CD4-positive, alpha-beta memory T cell (primary cell): ENCODE measurements around the gene LRP11. TPM values are rescaled to one million over a fixed set of nuclear protein-coding genes. Genes with fewer than 3 reads are reported as not detected.

Experiments used
- CTCF ChIA-PET: fragments of 350-600 bp; sonication (Branson Sonifier 250); formaldehyde crosslinking; loops from one replicate; lab custom pipeline; 2021; ENCODE audit warnings: inconsistent platforms; ENCODE audit not compliant: partially characterized antibody; lab: Charles Lee
- POLR2A ChIA-PET: fragments of 350-600 bp; sonication (Branson Sonifier 250); formaldehyde crosslinking; loops from one replicate; lab custom pipeline; 2021; ENCODE audit not compliant: partially characterized antibody; lab: Charles Lee
- DNase-seq, 5 donors: peaks; one replicate each; pipeline versions ENCODE4 v3.0.0 to v3.0.0-alpha.2; 2020 to 2022; ENCODE audit warnings: mixed read lengths in 1 of 5
- H3K27ac ChIP-seq: one replicate; pipeline ENCODE4 v1.7.0; 2013; ENCODE audit warnings: low read depth, low read length
- H3K27me3 ChIP-seq: 2 replicates; pipeline ENCODE4 v1.7.0; 2013; ENCODE audit warnings: mild to moderate bottlenecking, low read length, moderate library complexity; ENCODE audit not compliant: insufficient read depth
- H3K36me3 ChIP-seq: 2 replicates; pipeline ENCODE4 v1.7.0; 2013; ENCODE audit warnings: mild to moderate bottlenecking, low read length, moderate library complexity; ENCODE audit not compliant: insufficient read depth
- H3K4me1 ChIP-seq: 2 replicates; pipeline ENCODE4 v1.7.0; 2013; ENCODE audit warnings: mild to moderate bottlenecking, low read length, moderate library complexity; ENCODE audit not compliant: insufficient read depth
- H3K4me3 ChIP-seq, 2 donors: one replicate each; pipeline ENCODE4 v1.7.0; 2013; ENCODE audit warnings: low read length in 2 of 2, mild to moderate bottlenecking in 1 of 2
- H3K9me3 ChIP-seq, 2 donors: one replicate each; pipeline ENCODE4 v1.7.0; 2013; ENCODE audit warnings: low read length in 2 of 2, control low read depth in 1 of 2; ENCODE audit not compliant: control insufficient read depth in 1 of 2
- H3K27ac Mint-ChIP-seq, 7 donors: one replicate each; pipeline ENCODE4 v1.8.0; 2020 to 2021; ENCODE audit warnings: mixed read lengths in 7 of 7, mild to moderate bottlenecking in 6 of 7, inconsistent platforms in 3 of 7, moderate library complexity in 3 of 7
- H3K27me3 Mint-ChIP-seq, 2 donors: one replicate each; pipeline ENCODE4 v1.8.0; 2020 to 2021; ENCODE audit warnings: mixed read lengths in 2 of 2
- H3K36me3 Mint-ChIP-seq, 2 donors: one replicate each; pipeline ENCODE4 v1.8.0; 2020 to 2021; ENCODE audit warnings: mixed read lengths in 2 of 2, inconsistent platforms in 1 of 2, mild to moderate bottlenecking in 1 of 2
- H3K4me1 Mint-ChIP-seq, 4 donors: one replicate each; pipeline ENCODE4 v1.8.0; 2020 to 2021; ENCODE audit warnings: mixed read lengths in 4 of 4, mild to moderate bottlenecking in 1 of 4
- H3K4me3 Mint-ChIP-seq, 8 donors: one replicate each; pipeline ENCODE4 v1.8.0; 2020 to 2021; ENCODE audit warnings: mixed read lengths in 8 of 8, mild to moderate bottlenecking in 7 of 8, moderate library complexity in 6 of 8, inconsistent platforms in 3 of 8
- H3K9me3 Mint-ChIP-seq, 8 donors: one replicate each; pipeline ENCODE4 v1.8.0; 2020 to 2021; ENCODE audit warnings: mixed read lengths in 8 of 8, mild to moderate bottlenecking in 5 of 8, inconsistent platforms in 3 of 8, moderate library complexity in 1 of 8
- intact Hi-C: fragments of 100-400 bp; cut with micrococcal nuclease; formaldehyde crosslinking; loops from one replicate; pipeline ENCODE4 v1.15.1; 2023
- polyA plus RNA-seq, 2 donors: library from polyadenylated mRNA; unstranded; fragments of 300-500 nt; fragmentation: Illumina TruSeq; gene quantifications; one replicate each; pipeline ENCODE4 v1.2.3, GENCODE V29; 2021
- total RNA-seq, 2 experiments: library from RNA; stranded (reverse); gene quantifications; one replicate each; pipeline ENCODE4 v1.2.3, GENCODE V29; 2021

LRP11 gene
- total and polyA plus RNA-seq, 4 experiments from 2014 or later: 1.2 to 5.6 (median 3.0) TPM

DNA sequence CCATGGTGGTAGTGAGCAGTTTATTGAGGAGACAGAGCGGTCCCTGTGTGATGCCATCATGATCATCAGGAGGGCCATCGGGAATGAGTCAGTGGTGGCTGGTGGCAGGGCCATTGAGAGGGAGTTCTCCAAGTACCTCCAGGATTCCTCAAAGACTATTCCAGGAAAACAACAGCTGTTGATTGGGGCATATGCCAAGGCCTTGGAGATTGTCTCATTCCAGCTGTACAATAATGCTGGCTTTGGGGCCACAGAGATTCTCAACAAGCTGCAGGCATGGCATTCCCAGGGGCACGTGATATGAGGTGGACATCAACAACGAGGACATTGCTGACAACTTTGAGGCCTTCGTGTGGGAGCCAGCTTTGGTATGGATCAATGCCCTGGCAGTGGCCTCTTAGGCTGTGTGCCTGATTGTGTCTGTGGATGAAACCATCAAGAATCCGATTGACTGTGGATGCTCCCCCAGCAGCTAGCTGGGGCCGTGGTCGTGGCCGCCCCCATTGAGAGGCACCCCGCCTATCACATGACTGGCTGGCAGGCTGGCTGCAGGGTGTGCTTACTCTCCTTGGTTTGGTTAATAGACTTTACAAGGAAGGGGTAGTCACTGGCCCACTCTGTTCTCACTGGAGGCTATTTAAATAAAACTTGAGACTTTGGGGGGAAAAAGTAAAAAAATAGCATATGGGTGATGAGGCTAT lies 17.1 kb upstream of the LRP11 start:
- Histone ChIP-seq H3K27me3 (peaks cover 5% of the 10 kb centered on the region), H3K36me3 (no peaks in the 10 kb centered on the region), H3K4me1 (no peaks in the 10 kb centered on the region), H3K27ac (no peak overlapping the region), H3K9me3 (no peaks in the 10 kb centered on the region), H3K4me3 (no peak overlapping the region)
- ChIA-PET POLR2A (no interaction called here), CTCF (interaction anchor here (0.6 to 2.1 kb wide), 3 partner anchors 15 to 266 kb away, joined by 3 to 7 read pairs (median 4); no protein-coding TSS in a partner anchor)
- intact Hi-C loops: no loop called here
- Mint-ChIP-seq H3K9me3 (peaks cover 0 to 2% (median 0%) of the 10 kb centered on the region in 8 donors), H3K36me3 (no peaks in the 10 kb centered on the region), H3K27me3 (peaks cover 28 to 51% of the 10 kb centered on the region in 2 donors), H3K27ac (no peak overlapping the region), H3K4me3 (no peak overlapping the region), H3K4me1 (no peaks in the 10 kb centered on the region)
- DNase-seq: no peak

DNA sequence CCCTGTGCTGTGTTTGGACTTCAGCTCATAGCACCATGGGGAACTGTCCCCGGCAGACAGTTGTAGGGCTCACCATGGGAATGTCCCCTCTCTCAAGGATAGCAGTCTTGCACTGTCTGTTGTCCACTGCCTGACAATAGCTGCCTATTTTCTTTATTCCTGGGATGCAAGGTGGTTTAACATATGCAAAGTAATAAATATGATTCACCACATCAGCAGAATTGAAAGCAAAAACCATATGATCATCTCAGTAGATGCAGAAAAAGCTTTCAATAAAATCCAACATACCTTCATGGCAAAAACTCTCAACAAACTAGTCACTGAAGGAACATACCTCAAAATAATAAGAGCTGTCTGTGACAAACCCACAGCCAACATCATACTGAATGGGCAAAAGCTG lies 13.5 kb upstream of the LRP11 start:
- H3K36me3 Mint-ChIP-seq: no peaks in the 10 kb centered on the region
- Histone ChIP-seq H3K36me3 (no peaks in the 10 kb centered on the region), H3K27me3 (peaks cover 5% of the 10 kb centered on the region), H3K27ac (no peak overlapping the region), H3K4me3 (no peak overlapping the region), H3K9me3 (no peaks in the 10 kb centered on the region), H3K4me1 (no peaks in the 10 kb centered on the region)
- ChIA-PET CTCF (interaction anchor here (1.3 kb wide), 1 partner anchor 12 kb away, joined by 5 read pairs; no protein-coding TSS in a partner anchor), POLR2A (no interaction called here)
- DNase-seq: no peak
- intact Hi-C loops: no loop called here
- H3K27me3 Mint-ChIP-seq: peaks cover 37 to 47% of the 10 kb centered on the region in 2 donors
- no peak overlapping the region for H3K27ac Mint-ChIP-seq
- no peaks in the 10 kb centered on the region for H3K4me1 Mint-ChIP-seq
- H3K9me3 Mint-ChIP-seq: peaks cover 0 to 4% (median 0%) of the 10 kb centered on the region in 8 donors
- H3K4me3 Mint-ChIP-seq: no peak overlapping the region

DNA sequence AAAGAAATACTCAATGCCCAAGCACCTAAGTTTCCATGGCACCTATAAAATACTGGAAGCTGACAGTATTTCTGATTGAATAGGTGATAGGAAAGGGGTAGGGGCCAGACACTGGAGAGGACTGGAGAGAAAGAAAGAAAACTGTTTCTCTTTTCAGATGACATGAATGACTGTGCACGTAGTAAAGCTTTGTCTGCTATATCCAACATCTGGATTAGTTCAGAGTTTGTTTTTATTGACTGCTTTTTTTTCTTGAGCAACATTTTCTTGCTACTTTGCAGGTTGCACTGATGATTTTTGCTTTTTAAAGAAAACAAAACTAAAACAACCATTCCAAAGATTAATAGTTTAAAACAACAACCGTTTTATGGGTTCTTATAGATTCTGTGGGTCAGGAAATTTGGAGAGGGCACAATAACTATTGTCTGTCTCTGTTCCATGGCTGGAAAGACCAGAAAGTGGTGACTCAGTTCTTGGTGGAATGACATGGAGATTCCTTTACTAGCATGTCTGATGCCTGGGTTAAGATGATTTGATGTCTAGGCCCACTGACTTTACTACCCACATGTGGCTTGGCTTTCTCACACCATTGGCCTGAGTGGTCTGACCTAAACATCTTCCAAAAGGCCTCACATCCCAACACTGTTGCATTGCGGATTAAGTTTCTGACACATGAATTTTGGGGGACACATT lies 12.2 kb upstream of the LRP11 start:
- ChIA-PET POLR2A (no interaction called here), CTCF (no interaction called here)
- Mint-ChIP-seq H3K4me1 (no peaks in the 10 kb centered on the region), H3K9me3 (peaks cover 0 to 9% (median 3%) of the 10 kb centered on the region in 8 donors), H3K4me3 (no peak overlapping the region), H3K27me3 (peaks cover 37 to 45% of the 10 kb centered on the region in 2 donors), H3K27ac (no peak overlapping the region), H3K36me3 (no peaks in the 10 kb centered on the region)
- Histone ChIP-seq H3K9me3 (no peaks in the 10 kb centered on the region), H3K27ac (no peak overlapping the region), H3K36me3 (no peaks in the 10 kb centered on the region), H3K4me1 (no peaks in the 10 kb centered on the region), H3K27me3 (peaks cover 5% of the 10 kb centered on the region), H3K4me3 (no peak overlapping the region)
- intact Hi-C loops: no loop called here
- no peak for DNase-seq

DNA sequence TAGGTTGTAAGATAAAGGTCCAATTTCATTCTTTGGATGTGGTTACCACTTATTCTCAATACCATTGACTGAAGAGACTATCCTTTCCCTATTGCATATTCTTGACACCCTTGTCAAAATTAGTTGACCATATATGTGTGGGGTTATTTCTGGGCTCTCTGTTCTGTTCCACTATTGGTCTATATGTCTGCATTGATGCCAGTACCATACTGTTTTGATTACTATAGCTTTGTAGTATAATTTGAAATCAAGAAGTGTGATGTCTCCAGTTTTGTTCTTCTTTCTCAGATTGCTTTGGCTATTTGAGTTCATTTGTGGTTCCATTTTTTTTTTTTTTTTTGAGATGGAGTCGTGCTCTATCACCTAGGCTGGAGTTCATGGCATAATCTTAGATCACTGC lies 8.1 kb upstream of the LRP11 start:
- no peaks in the 10 kb centered on the region for H3K36me3 Mint-ChIP-seq
- ChIA-PET CTCF (interaction anchor here (0.6 kb wide), 1 partner anchor 376 kb away, joined by 3 read pairs; no protein-coding TSS in a partner anchor), POLR2A (no interaction called here)
- Histone ChIP-seq H3K27me3 (no peaks in the 10 kb centered on the region), H3K4me3 (no peak overlapping the region), H3K27ac (no peak overlapping the region), H3K9me3 (no peaks in the 10 kb centered on the region), H3K36me3 (no peaks in the 10 kb centered on the region), H3K4me1 (no peaks in the 10 kb centered on the region)
- no peak overlapping the region for H3K27ac Mint-ChIP-seq
- DNase-seq: no peak
- no peaks in the 10 kb centered on the region for H3K4me1 Mint-ChIP-seq
- intact Hi-C loops: no loop called here
- H3K4me3 Mint-ChIP-seq: no peak overlapping the region
- peaks cover 17 to 20% of the 10 kb centered on the region in 2 donors for H3K27me3 Mint-ChIP-seq
- H3K9me3 Mint-ChIP-seq: peaks cover 0 to 9% (median 3%) of the 10 kb centered on the region in 8 donors

DNA sequence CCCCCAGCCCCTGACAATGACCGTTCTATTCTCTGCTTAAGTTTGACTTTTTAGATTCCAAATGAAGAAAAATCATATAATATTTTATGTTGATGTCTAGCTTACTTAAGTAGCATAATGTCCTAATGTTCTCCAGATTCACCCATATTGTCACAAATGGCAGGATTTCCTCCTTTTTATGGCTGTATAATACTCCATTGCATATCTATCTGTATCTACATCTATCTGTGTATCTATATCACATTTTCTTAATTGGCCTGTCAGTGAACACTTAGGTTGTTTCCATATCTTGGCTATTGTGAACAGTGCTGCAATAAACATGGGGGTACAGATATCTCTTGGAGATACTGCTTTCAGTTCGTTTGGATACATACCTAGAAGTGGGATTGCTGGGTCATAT lies 7.0 kb upstream of the LRP11 start:
- peaks cover 0 to 9% (median 3%) of the 10 kb centered on the region in 8 donors for H3K9me3 Mint-ChIP-seq
- H3K4me3 Mint-ChIP-seq: no peak overlapping the region
- no peak for DNase-seq
- Histone ChIP-seq H3K9me3 (no peaks in the 10 kb centered on the region), H3K27me3 (no peaks in the 10 kb centered on the region), H3K4me1 (no peaks in the 10 kb centered on the region), H3K36me3 (no peaks in the 10 kb centered on the region), H3K4me3 (no peak overlapping the region), H3K27ac (no peak overlapping the region)
- intact Hi-C loops: no loop called here
- H3K27ac Mint-ChIP-seq: no peak overlapping the region
- H3K4me1 Mint-ChIP-seq: no peaks in the 10 kb centered on the region
- H3K36me3 Mint-ChIP-seq: no peaks in the 10 kb centered on the region
- ChIA-PET CTCF (no interaction called here), POLR2A (no interaction called here)
- H3K27me3 Mint-ChIP-seq: peaks cover 11 to 14% of the 10 kb centered on the region in 2 donors

DNA sequence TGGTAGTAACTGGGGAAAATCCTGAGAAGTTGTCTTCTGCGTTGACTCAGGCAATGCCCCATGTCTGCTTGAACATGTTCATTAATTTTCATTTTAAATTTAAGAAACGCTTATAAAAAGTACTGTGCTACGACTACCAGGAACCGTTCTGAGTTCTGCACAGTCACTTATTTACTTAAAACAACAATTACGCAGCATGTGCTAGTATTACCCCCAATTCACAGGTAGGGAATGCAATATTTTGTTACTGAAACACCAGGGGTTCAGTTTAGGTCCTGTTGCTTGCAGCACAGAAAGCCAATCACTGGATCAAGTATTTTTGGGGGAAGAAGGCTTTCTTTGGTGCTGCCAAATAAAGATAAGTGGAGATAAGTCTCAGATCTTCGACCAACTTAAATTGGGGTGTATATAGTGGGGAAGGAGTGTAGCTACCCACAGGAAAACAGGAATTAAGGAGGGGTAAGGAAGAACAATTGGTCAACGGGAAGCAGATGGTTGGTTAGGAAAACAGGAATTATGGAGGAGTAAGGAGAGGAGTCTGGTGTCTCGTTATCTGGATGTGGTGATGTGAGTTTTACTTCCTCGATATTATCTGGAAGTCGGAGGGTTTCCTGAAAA lies 5.2 kb upstream of the LRP11 start:
- Histone ChIP-seq H3K27me3 (no peaks in the 10 kb centered on the region), H3K9me3 (no peaks in the 10 kb centered on the region), H3K36me3 (no peaks in the 10 kb centered on the region), H3K4me1 (peaks cover 5% of the 10 kb centered on the region), H3K27ac (no peak overlapping the region), H3K4me3 (no peak overlapping the region)
- H3K4me3 Mint-ChIP-seq: no peak overlapping the region
- H3K36me3 Mint-ChIP-seq: no peaks in the 10 kb centered on the region
- CTCF ChIA-PET: interaction anchor here (1.1 kb wide), 1 partner anchor 34 kb away, joined by 8 read pairs; no protein-coding TSS in a partner anchor
- peaks cover 0 to 8% (median 4%) of the 10 kb centered on the region in 4 donors for H3K4me1 Mint-ChIP-seq
- no peak for DNase-seq
- H3K27ac Mint-ChIP-seq: no peak overlapping the region
- intact Hi-C loops: no loop called here
- peaks cover 7 to 12% of the 10 kb centered on the region in 2 donors for H3K27me3 Mint-ChIP-seq
- POLR2A ChIA-PET: no interaction called here
- H3K9me3 Mint-ChIP-seq: peaks cover 0 to 9% (median 3%) of the 10 kb centered on the region in 8 donors
